Activated naive CD4-positive, alpha-beta T cell (primary cell): ENCODE measurements around the gene VWC2L.

ENCODE experiments used
- DNase-seq, 4 experiments: peaks; one replicate each; lab custom pipeline; 2025; lab: John Stamatoyannopoulos, UW

The VWC2L gene

DNA sequence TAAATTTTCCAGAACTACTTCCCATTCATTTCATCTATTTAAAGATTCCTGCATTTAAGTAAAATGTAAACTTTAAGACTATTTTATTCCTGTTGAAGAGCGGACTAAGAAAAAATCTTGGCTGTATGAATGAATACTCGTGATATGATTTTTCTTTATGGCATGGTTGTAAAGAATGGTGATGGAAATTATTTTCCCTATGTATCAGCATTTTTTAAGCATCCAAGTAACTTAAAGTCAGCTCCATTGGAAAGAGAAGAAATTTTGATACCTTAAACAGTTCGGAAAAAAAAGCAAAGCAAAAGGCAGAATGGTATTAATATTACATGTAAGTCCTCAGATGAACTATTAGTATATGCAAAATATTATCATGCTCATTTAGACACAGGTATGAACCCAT lies 58.9 kb downstream of the VWC2L start:
- no peak for DNase-seq

DNA sequence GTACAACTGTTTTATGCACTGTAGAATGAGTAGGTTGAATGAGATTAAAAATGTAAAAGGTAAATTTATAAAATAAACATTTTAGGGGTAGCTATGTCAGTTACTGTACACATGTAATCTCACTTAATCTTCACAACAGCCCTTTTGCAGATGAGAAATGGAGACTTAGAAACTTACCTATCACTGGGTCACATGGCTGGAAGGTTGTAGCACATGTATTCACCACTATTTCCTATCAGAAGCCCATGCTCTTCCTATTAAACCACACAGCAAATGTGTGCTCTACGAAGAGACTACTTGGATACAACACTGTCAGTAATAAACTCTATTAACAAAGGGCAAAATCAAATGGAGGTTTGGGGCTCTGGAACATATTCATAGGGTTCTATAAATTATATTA lies 60.5 kb downstream of the VWC2L start:
- no peak for DNase-seq

DNA sequence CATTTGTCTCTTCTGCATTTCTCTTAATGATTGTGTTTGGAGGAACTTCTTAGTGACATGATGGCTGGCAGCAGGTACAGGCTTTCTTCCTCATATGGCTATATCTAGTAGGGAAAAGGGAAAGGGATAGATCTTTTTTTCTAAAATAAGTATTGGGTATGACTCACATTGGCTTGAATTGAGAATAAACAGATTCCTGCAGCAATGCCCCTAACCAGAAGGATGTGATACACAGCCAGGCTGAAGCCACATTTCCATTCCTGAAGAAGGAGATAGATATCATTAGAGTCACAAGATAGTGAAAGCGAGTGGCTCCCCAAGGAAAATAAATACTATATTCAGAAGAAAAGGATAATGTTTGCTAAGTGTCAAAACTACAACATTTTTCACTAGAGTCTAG lies 61.1 kb downstream of the VWC2L start:
- DNase-seq = no peak

DNA sequence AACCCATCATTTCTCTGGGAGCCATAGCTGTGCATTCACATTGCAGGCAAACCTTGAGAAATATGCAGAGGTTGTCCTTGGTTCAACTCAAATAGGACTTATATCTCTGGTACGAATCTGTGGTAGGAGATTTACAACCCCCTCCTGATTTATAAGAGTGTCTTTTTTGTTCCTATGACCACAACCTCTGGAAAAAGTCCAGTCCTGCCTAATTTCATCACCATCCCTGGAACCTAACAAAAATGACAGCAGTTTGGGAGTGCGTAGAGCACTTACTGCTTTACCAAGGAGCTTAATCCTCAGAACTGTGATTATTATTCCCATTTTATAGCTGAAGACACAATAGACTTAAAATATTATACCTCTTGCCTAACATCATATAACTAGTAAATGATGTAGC lies 66.5 kb downstream of the VWC2L start:
- no peak for DNase-seq

DNA sequence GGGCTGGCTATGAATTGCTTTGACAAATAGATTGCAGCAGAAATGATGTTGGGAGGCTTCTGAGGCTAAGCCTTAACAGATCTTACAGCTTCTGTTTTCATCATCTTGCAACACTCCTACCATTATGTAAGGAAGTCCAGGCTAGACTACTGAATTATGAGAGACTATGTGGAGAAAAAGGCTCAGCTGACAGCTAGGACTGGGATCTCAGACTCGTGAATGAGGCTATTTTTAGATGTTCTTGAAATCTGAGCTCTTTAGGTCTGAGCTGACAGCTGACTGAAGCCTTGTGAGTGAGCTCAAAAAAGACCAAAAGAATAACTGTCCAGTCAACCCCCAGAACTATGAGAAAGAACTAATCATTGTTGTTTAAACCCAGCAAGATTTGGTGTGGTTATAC lies 70.3 kb downstream of the VWC2L start:
- DNase-seq = no peak

DNA sequence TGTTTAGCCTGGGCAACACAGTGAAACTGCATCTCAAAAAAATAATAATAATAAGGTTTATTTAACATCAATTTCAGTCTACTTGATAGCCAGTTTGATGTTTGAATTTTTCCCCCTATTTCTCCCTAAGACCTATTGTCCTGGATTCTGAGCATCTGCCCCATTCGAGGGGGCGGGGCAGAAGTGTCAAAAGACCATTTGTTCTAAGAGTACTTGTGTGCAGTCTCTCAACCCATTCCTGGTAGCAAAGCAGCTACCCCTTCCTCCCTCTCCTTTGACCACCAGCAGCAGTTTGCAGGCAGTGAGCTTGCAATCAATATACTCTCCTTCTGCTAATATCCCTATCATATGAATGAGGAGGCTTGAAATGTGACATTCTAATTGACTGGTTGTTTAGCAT lies 71.9 kb downstream of the VWC2L start:
- DNase-seq = no peak

DNA sequence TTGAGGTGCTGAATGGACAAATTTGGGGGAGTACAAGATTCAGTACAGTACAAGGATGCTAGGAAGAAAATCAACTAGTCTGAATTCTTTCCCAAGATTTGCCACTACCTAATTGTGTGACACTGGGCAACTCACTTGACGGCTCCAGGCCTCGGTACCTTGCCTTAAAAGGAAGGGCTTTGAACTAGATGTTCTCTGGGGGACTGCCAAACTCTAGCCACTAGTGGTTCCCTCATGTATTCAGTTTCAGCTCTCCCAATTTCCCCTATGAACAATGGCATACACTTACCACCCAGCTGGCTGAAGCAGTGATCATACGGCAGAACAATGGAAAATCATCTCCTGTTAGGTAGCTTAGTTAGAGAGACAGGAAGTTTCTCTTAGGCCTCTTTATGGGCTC lies 73.4 kb downstream of the VWC2L start:
- no peak for DNase-seq

DNA sequence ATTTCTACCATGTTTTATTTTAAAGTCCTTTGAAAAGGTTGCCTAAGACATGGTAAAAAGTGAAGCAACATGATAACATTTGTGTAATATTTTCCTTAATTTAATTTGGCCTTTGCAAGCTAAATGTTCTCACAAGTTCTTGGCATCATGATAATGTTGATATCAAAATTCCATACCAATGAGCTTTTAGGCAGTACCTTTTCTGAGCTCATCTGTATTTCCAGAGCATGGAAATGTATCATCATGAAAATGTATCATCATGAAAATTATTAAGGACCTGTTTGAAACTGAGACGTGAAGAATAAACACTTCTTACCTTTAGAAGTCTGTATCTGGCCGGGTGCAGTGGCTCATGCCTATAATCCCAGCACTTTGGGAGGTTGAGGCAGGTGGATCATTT lies 73.8 kb downstream of the VWC2L start:
- DNase-seq = no peak

DNA sequence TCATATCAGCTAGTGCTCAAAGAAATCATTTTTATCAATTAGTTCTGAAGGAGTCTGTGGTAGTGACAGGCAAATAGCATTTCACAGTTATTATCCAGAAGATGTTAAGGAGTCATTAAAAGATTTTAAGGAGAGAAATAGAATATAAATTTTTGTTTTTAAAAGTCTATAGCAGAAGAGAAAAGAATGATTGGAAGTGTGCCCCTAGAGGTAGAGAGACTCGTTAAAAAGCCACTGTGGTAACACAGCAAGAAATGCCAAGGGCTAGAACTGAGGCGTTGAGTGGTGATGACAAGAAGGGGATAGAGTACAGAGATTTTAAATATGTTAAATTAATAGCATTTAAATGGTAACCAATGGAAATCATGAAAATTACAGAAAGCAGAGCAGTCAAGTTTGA lies 78.3 kb downstream of the VWC2L start:
- no peak for DNase-seq

DNA sequence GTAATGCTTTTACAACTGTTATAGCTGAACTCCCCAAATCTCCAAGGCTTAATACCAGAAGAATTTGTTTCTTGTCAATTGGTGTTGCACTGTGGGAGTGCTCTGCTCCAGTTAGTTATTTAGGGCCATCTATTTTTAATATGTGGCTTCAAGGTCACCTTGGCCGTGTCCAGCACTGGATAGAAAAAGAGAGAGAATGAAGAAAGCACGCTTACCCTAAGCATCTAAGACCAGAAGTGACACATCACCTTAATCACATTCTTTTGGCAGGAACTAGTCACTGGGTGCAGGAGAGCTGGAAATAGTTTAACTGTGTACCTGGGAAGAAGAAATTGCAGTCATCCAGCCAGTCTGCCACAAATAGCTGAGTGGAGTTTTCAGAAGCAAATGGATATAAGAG lies 78.8 kb downstream of the VWC2L start:
- DNase-seq = no peak

DNA sequence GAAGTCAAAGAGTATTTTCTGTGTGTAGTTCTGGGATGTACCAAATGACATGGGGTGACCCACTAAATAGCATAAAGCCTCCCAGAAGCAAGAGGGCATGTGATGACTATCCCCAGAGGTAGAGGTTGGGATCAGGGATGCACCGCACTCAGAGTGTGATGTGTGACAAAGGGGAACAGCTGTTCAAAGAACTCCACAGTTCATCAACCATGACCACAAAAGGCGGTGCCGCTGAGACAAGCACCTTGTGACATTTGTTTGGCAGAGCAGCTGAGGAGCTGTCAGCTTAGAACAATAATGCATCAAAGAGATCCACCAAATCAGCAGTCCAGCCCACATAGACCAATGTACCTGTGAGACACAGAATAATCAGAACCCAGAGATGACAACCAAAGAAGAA lies 81.3 kb downstream of the VWC2L start:
- no peak for DNase-seq

DNA sequence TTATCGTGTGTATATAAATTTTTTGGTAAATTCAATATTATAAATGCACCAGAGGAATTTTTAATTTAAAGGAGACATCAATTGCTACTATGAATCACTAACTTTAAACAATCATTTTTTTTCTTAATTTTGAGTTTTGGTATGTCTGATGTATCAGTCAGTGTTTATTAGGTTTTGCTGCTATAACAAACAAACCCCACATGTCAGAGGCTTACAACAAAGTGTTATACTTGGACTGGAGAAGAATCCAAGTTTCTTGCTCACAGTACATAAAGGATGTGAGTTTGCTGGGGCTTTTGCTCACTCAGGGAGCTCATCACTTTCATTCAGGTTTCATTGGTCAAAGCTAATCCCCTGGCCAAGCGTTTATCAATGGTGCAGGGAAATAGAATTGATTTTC lies 81.8 kb downstream of the VWC2L start:
- DNase-seq = no peak

DNA sequence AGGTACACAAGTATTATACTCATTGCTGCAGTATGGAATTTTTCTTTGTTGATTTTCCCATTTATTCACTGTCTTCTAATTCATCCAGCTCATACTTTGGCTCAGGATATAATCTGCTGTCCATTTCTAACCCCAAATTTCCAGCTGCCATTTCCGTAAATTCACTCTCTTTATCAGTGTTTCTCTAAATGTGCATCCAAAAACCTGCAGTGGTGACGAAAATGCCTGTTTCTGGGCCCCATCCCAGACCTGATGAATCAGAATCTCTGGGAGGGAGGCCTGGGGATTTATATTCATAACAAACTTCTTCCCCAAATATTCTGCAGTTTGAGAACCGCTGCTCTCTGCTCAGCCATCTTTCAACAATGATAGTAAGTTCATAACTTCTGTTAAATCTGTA lies 86.6 kb downstream of the VWC2L start:
- no peak for DNase-seq

DNA sequence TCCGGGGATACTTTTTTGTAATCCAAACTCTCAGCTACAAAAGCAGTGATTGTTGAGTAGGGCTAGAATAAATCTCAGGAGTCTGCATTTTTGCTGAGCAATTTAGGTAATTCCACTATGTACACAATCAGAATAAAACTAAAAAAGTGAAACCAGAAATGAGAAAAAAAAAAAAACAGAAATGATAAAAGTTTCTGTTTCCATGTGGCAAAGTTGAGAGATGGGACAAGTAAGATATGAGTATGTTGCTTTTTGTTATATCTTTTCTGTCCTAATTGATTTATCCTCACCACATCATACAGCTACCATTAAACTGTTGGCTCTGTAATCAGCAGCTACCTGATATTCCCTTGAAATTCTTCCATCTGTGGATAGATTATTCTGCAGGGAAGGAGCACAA lies 92.7 kb downstream of the VWC2L start:
- no peak for DNase-seq

DNA sequence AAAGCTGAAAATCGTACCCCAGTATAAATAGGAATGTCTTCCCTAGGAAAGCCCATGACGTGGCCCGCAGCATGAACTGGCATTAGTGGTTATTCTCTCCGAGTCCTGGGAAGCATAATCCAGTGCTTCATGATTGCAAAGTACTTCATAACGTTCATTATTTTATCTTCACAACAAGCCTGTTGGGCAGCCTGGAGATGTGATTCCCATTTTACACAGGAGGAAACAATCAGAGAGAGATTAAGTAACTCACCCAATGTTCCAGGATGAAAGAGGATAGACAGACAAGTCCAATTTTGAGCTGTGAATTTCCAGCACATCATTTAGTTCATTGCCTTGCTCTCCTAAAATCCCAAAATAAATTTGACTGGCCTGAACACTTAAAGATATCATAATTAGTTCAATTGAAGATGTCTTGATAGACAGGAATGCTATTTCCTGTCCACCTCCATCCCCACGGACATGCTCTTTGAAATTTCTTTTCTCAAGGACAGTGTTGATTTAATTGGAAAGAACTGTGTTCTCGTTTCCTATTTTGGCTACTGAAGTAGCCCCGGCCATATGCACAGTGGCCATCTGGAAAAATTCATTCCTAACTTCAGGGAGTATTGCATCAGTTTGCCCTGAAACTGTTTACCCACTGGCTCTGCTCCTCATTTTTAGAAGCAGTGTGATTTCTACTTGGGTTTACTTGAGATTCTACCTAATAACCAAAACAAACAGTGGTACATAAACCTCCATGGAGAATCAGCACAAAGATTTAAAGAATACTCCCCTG lies 93.9 kb downstream of the VWC2L start:
- DNase-seq = no peak

DNA sequence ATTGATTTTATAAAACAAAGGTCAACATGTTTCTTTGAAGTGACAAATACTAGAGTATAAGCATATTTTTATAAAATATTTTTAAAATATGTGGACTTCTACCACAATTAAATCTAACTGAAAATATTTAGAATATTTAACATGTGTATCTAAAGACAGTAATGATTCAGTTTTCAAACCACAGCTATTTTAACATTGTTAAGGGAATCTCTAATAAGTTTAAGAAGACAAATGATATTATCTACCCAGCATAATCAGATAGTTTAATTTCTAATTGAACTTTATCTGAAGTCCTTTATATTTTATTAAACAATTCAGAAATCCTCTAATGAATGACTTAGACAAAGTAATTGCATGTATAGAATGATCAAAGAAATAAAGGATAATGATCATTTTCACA lies 96.2 kb downstream of the VWC2L start:
- DNase-seq = no peak

DNA sequence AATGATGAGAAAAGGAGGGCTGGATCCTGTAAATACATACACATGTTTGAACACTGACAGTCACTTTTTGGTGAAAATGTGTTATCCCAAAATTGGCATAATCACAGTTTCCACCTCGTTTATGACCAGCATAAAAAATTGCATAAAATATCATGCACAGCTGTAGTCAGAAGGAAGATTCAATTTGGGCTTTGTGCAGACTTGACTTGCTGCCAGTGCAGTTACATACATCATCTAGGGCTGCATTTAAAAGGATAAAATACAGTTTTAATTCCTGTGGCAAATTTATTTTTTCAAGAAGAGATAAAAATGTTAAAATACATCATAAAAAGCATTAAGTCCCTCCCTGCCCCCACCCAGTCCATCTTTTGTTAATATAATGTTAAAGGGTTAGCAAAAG lies 103.8 kb downstream of the VWC2L start:
- DNase-seq = no peak

DNA sequence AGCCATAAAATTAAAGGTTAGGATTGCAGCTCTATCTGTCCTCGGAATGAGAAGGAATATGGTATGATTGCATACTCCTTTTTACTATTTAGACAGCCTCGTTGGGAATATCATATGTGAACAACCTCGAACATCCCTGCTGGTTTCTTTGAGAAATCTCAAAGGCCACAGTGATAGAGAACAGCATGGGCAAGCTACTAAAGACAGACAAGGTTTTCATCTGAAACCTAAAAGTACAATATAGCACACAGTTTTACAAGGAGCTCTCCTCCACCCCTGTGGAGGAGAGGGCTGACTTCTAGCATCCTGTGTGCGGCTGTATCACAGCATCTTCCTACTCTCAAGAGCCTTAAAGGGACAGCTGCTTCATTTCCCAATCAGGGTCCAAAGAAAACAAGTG lies 104.3 kb downstream of the VWC2L start:
- no peak for DNase-seq

DNA sequence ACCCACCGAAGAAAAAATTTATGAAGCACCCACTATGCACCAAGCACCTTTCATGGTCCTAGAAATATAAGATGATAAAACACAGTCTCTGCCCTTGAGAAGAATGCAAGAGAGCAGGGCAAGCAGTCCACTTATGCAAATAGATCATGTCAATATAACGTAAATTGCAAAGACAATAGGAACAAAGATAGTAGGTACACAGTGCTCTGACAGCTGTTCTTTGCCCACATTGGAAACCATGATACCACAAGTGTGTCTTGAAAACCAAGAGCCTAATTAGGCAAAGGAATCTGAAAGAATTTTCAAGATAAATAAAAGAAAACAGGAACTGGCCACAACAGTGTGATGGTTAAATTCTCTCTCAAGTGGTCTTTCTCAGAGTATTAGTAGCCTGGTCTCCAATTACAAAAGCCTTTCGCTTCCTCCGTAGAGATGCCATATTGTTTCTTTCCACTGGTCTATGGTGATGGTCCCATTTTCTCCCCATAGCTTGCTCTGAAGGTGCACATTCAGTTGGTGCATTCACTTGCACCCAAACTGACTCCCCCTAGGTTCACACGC lies 108.5 kb downstream of the VWC2L start:
- no peak for DNase-seq

DNA sequence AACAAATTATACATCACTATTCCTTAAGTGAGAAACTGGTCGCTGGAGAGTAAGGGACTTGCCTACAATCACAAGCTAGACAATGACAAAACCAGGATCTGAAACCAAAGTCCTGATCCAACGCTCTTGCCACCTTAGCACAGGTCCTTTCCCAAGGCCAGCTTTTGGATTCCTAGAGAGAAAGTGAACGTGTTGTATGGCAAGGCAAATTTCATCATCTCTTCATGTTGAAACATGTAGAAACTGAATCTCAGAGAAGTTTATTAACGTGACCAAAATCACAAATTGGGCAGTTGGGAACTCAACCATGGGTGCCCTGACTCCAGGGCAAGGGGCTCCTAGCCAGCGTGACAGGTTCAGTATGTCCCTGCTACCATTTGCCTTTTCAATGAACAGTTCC lies 118.2 kb downstream of the VWC2L start:
- no peak for DNase-seq

DNA sequence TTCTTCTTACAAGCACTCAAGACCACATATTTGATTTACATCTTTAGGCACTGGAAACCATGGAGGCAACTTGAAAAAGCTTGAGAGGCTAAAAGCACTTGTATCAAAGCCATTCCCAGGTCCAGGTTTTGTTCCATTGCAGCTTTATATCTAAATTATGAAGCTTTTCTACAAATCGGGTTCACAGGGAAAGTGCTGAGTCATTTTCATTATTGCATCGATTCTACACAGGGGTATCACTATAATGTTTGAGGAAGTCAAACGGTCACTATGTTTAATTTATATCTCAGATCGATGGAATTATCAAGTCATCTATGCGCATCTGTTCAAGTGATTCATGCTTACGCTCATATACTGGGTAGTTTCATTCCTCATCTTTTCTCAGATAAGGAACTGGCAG lies 118.7 kb downstream of the VWC2L start:
- DNase-seq = no peak

DNA sequence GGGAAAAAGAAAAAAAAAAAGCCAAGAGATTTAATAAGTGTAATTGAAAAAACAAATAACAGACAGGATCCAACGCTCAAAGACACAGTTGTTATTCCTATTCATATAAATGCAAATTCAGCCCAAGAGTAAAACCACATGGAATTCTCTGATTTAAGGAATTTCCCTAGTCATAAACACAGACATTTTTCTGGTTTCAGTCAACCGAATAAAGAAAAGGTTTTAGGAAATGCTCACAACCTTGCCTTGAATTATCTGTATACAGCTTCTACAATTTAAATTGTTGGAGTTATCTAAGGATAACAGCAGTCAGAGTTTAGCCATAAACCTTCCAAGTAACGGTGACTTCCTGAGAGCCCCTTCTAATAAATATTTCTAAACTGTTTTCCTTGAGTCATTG lies 122.7 kb downstream of the VWC2L start:
- no peak for DNase-seq

DNA sequence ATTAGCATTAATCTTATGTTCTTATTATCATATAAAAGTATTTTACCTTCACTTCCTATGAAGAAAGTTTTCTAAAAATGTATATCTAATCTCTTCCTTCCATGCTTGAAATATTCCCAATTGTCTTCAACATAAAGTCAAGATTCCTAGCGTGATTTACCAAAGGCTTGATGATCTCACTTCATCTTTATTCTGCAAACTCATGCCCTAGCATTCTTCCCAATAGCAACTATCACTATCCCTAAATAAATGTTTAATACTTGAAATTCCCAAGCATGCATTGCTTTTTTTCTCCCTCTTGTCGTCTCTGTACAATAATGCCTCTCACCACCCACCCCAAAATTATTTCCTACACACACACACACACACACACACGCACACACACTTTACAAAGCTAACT lies 125.8 kb downstream of the VWC2L start:
- DNase-seq = no peak

DNA sequence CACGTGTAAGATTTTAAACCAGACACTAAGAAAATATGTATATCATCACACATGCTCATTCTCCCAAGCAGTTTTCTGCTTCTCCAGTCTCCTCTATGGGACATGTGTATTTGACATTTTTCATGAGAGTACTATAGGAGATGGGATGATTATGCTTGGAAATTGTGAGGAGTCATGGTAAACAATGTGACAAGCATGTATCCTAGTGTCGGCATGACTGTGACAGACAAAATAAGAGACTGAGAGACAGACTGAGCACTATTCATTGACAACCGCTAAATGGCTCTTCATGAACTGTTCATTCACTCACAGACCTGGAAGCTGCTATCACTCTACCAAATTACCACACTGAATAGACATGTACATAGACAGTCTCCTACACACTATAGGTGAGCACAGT lies 127.1 kb downstream of the VWC2L start:
- DNase-seq = no peak
